Left lung (tissue), 10 donors: ENCODE data around the gene FHAD1. TPM values are rescaled to one million over a fixed set of nuclear protein-coding genes. Genes with fewer than 3 reads are reported as not detected.

Source experiments
- ATAC-seq: fragments of 200-7000 bp; cut with Tn5 transposase; one replicate; pipeline ENCODE4 v1.9.1; 2020; ENCODE audit warnings: moderate library complexity
- DNase-seq, 4 donors: peaks; one replicate each; pipeline ENCODE4 v3.0.0-alpha.2; 2013 to 2020
- H3K27ac ChIP-seq, 2 donors: fragments of 200-600 bp; sonication (generic) in 1 of 2; one replicate each; pipeline versions ENCODE4 v1.5.0 to v1.8.0; 2020 to 2021
- H3K27me3 ChIP-seq, 2 donors: fragments of 200-600 bp; sonication (generic) in 1 of 2; one replicate each; pipeline versions ENCODE4 v1.5.0 to v1.8.0; 2020 to 2021
- H3K36me3 ChIP-seq, 2 donors: fragments of 200-600 bp; sonication (generic) in 1 of 2; one replicate each; pipeline versions ENCODE4 v1.5.0 to v1.8.0; 2020 to 2021
- H3K4me1 ChIP-seq, 2 donors: fragments of 200-600 bp; one replicate each; pipeline ENCODE4 v1.8.0; 2021
- H3K4me3 ChIP-seq, 2 donors: fragments of 200-600 bp; sonication (generic) in 1 of 2; one replicate each; pipeline versions ENCODE4 v1.5.0 to v1.8.0; 2020 to 2021; ENCODE audit warnings: mild to moderate bottlenecking in 1 of 2
- H3K9me3 ChIP-seq, 2 donors: fragments of 200-600 bp; sonication (generic) in 1 of 2; one replicate each; pipeline versions ENCODE4 v1.5.0 to v1.8.0; 2020 to 2021
- CTCF ChIP-seq, 2 donors: fragments of 200-600 bp; sonication (generic) in 1 of 2; IDR thresholded peaks; one replicate each; pipeline versions ENCODE4 v1.5.0 to v1.8.0; 2021; ENCODE audit warnings: antibody characterized with exemption in 2 of 2
- intact Hi-C, 2 donors: fragments of 100-400 bp; cut with DNase I; formaldehyde crosslinking; loops; one replicate each; pipeline versions ENCODE4 v1.11.2 to v1.14.2; 2022
- polyA plus RNA-seq, 6 donors: library from polyadenylated mRNA; unstranded; fragments of 120-200 nt; gene quantifications; one replicate each; pipeline ENCODE4 v1.2.1, GENCODE V29; 2013; ENCODE audit not compliant: insufficient read length in 6 of 6
- total RNA-seq, 2 donors: library from RNA; stranded (reverse); fragmentation: NEBNext Ultra II Directional; extraction: Animal tissue kit (Norgen Biotek cat#: 25700); gene quantifications; one replicate each; pipeline ENCODE4 v1.2.1, GENCODE V29; 2021
- donor health status: DM: no; HTN: yes; CAD: no.
- donor health status: DM: no; HTN: no; CAD: no.

Gene FHAD1
- total and polyA plus RNA-seq, 8 donors: 1.1 to 8.5 (median 3.9) TPM

GRCh38 chr1:15245593-15246360, 1.2 kb upstream of the FHAD1 start:
- H3K27ac ChIP-seq: peak overlapping the region; percentile 26 to 69
- H3K9me3 ChIP-seq: no peaks in the 10 kb centered on the region
- ATAC-seq (peak; percentile 51), DNase-seq (peak in 1 of 4 donors; percentile 53)
- H3K4me3 ChIP-seq: no peak overlapping the region
- intact Hi-C loops: no loop called here
- peaks cover 0 to 11% of the 10 kb centered on the region in 2 donors for H3K27me3 ChIP-seq
- H3K4me1 ChIP-seq: peaks cover 0 to 43% of the 10 kb centered on the region in 2 donors
- no peaks in the 10 kb centered on the region for H3K36me3 ChIP-seq
- no peak for TF ChIP-seq CTCF (IDR thresholded peaks at IDR 0.05)

GRCh38 chr1:15248216-15248615, 1.2 kb downstream of the FHAD1 start:
- ATAC-seq (no peak), DNase-seq (no peak)
- Histone ChIP-seq H3K4me3 (no peak overlapping the region), H3K4me1 (peaks cover 0 to 42% of the 10 kb centered on the region in 2 donors), H3K36me3 (no peaks in the 10 kb centered on the region), H3K9me3 (no peaks in the 10 kb centered on the region), H3K27ac (no peak overlapping the region), H3K27me3 (peaks cover 0 to 11% of the 10 kb centered on the region in 2 donors)
- intact Hi-C loops: no loop called here
- no peak for TF ChIP-seq CTCF (IDR thresholded peaks at IDR 0.05)

GRCh38 chr1:15249081-15249480, 2.1 kb downstream of the FHAD1 start:
- Histone ChIP-seq H3K36me3 (no peaks in the 10 kb centered on the region), H3K4me3 (no peak overlapping the region), H3K27ac (no peak overlapping the region), H3K9me3 (no peaks in the 10 kb centered on the region), H3K27me3 (peaks cover 0 to 11% of the 10 kb centered on the region in 2 donors), H3K4me1 (peaks cover 0 to 38% of the 10 kb centered on the region in 2 donors)
- no peak for TF ChIP-seq CTCF (IDR thresholded peaks at IDR 0.05)
- ATAC-seq (no peak), DNase-seq (no peak)
- intact Hi-C loops: no loop called here

- H3K27me3 ChIP-seq: peaks cover 0 to 8% of the 10 kb centered on the region in 2 donors
- H3K4me3 ChIP-seq: no peak overlapping the region
- no peak for TF ChIP-seq CTCF (IDR thresholded peaks at IDR 0.05)
- H3K36me3 ChIP-seq: no peaks in the 10 kb centered on the region
- intact Hi-C loops: no loop called here
- H3K27ac ChIP-seq: no peak overlapping the region
- H3K4me1 ChIP-seq: peaks cover 0 to 15% of the 10 kb centered on the region in 2 donors
- DNase-seq (no peak), ATAC-seq (no peak)
- no peaks in the 10 kb centered on the region for H3K9me3 ChIP-seq
Observed at GRCh38 chr1:15251857-15252835, 5.1 kb downstream of the FHAD1 start.

GRCh38 chr1:15254559-15254958, 7.5 kb downstream of the FHAD1 start:
- DNase-seq (no peak), ATAC-seq (no peak)
- Histone ChIP-seq H3K9me3 (no peaks in the 10 kb centered on the region), H3K36me3 (no peaks in the 10 kb centered on the region), H3K4me3 (no peak overlapping the region), H3K4me1 (peaks cover 0 to 23% of the 10 kb centered on the region in 2 donors), H3K27me3 (no peaks in the 10 kb centered on the region), H3K27ac (no peak overlapping the region)
- no peak for TF ChIP-seq CTCF (IDR thresholded peaks at IDR 0.05)
- intact Hi-C loops: no loop called here
